HG02840 (cell line): ENCODE data around the gene MYO3B.

ENCODE experiments used
- ATAC-seq: cut with Tn5 transposase; IDR thresholded peaks from one replicate; pipeline ENCODE4 v1.9.1; 2021; ENCODE audit warnings: mild to moderate bottlenecking, moderate library complexity, moderate number of reproducible peaks; ENCODE audit not compliant: unreplicated experiment, low FRiP score

The MYO3B gene

DNA sequence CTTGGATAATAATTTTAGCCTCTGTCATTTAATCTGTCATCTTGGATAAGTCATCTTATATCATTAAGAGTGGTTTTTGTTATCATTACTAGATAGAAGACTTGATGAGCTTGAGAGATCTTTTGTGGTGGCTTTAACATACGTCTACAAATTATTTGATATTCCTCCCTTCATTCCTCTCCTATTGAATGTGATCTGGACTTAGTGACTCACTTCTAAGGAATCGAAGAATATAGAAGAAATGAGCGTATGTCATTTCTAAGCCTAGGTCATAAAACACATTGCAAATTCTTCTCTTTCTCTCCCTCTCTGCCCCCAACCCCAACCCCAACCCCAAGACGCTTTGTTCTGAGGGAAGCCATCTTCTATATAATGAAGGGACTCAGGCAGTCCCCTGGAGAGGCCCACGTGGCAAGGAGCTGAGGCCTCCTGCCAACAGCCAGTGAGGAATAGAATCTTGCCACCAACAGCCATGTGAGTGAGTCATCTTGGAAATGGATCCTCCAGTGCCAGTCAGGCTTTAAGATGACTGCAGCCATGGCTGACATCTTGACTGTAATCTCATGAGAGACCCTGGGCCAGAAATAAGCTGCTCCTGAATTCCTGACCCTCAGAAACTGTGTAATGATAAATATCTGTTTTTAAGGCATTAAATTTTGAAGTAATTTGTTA is 315.6 kb downstream of the MYO3B start:
- no peak for ATAC-seq

DNA sequence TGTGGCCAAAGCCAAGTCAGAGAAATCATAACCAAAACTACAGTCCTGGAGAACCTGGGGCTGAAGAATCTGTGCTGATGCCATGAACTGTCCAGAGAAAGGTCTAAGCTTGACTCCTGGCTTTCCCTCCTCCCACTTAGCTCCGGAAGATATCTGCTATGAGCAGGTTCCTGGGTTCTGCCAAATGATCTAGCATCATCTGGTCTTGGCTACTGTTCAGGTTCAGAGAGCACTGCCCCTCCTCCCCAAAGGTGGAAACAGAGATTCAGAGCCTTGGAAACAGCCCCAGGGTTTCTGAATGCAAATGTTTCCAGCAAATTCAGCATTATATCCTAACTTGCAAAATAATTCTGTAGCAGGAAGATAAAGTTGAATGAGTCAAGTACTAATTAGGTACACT is 317.9 kb downstream of the MYO3B start:
- no peak for ATAC-seq

DNA sequence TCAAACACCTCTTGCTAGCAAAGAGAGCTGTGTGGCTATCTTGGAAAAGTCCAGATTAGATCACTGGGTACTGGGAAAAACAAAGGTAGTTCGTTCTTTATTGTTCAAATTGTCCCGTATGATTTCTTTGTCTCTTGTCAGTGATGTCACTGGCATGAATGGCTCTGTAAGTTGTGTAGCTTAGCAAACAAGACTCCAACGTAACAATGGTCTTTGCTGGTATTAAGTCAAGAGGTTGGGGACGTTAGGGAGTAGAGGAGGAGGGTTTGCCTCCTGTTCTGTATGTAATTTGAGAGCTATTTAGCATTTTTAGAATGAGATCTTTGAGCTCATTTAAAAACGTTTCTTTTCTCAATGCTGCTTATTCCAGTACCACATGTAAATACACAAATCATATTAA is 320.7 kb downstream of the MYO3B start:
- no peak for ATAC-seq

DNA sequence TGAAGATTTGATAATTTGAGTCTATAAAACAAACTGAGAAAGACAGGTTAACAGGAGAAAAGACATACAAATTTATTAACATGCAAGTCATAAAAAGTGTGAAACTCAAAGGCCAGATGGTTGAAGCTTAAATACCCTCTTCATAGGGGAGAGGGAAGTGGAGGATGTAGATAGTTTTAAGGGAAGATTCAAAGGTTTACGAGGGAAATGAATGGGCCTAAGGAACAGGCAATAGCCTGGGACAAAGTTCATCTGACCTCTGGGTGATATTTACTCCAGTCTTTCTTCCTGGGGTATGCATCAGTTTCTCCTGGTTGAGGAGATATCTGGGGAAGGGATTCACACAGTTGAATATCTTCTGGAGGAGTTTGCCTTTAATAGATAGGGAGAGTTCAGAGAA is 322.2 kb downstream of the MYO3B start:
- no peak for ATAC-seq

DNA sequence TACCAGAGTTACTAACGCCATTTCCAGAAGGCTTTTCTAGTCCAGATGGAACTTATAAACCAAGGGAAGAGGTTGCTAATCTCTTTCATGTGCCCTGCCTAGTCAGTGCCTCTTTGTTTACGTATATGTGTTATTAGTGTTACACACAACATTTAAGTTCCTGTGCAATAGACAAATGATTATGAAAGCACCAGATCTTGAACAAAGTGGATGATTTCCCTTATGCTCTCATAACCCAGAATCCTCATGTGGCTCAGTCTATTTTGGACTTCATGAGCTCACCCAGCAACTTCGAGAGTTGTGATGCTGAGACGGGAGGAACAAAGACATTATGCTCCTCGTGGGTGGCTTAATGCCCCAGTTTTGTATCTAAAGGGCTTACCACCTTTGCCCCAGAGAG is 322.8 kb downstream of the MYO3B start:
- ATAC-seq: no peak

DNA sequence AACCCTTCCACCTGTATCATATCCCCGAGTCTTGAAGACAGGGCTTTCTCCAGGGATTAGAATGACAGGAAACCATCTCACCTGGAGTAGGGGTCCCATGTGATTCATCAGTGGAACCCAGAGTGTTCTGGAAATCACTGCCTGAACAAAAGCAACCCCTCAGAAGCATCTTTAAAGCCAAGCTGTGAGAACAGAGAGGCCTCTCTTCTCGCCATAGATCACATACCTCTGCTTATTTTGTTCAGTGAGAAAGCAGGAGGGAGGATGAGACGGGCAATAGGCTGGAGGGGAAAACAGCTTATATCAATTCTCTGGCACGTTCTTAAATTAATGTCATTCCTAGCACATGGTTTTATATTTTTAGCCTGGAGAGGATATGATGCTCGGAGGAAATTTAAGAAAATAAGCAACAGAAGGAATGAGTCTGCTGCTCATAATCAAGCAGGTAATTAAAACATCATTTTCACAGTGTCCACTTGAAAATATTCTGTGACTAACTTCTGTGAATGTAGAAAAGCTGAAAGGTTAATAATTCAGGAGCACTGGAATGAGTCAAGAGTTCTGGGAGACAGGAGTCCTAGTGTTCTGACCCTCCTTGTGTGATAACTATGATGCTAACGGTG is 323.6 kb downstream of the MYO3B start:
- ATAC-seq: no peak

DNA sequence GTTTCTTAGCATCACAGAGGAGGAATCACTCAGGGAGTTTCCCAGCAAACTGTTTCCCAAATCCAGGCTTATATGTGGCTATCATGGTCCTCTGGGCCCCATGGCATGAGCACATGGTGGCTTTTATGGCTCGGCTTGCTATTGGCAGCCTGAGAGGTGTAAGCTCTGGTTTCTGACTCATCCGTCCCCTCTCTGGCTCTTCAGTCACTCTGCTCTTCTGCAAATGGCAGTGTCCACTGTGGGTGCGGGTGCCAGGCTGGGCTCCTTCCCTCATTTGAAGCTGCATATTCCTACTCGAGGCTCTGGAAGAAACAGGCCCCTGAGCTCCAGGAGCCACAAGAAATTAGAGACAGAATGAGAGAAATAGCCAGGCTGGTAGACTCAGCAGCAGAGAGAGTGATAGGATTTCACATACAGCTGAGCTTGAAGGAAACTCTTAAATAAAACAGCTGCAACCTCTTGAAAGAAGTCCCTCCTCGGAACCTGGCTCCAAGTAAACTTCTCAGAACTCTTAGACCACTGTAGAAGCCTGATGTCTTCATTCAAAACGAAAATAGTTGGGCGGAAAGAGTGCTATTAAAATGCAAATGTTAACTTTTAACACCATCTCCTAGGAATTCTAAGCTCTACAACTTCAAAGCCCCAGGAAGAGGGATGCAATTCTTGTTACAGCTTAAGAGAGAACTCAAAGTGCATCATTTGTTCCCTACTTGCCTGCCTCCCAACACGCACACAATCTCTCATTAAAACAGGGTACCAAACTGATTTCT is 324.6 kb downstream of the MYO3B start:
- no peak for ATAC-seq

DNA sequence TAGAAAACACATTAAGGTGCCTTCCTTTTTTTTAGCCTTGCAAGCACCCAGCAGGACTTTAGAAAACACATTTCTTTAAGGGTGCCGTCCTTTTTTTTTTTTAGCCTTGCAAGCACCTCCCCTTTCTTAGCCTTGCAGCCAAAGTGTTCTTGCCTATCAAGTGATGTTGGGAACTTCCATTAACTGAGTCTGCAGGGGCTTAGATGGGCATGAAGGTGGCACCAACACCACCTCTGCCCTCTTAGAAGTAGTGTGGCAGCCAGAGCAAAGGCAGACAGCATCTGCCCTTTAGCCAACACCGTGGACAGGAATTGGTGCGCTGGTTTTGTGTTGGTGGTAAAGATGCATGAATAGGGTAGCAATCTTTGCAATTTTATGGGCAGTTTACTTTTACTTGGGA is 325.6 kb downstream of the MYO3B start:
- no peak for ATAC-seq

DNA sequence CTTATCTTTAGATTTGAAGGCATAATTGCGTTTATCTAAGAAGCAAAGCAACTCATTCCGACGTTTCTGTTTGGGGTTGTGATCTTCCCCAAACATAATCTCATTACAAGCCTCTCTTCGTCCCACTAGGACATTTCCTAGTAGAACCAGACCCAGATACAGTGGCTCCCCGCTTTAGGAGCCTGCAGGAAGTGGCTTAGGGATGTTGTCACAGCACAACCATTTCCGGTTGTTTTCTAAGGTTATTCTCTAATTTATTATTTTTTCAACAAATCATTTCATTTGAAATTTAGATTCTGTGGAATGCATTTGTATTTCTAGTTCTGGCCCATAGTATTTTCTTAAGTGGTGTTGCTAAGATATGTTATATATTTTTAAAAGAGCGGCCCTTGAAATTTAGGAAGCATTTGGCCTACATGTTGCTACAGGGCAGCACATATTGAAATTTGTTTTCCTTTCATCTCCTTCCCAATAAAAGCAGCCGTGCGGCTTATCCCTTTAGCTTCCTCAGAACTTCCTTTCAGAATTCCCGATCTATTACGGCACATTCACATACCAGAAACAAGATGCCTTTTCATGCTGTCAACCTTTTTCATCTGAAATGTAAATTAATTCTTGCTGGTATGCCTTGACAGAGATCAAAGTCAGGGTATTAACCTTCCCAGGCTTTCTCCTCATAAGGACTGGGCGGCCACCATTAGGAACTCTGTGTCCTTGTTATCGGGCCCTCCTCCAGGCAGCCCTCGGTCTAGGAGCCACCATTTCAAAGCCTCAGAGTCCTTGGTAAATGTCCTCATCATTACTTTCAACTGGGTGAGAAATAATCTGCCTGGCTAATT is 326.2 kb downstream of the MYO3B start:
- no peak for ATAC-seq

DNA sequence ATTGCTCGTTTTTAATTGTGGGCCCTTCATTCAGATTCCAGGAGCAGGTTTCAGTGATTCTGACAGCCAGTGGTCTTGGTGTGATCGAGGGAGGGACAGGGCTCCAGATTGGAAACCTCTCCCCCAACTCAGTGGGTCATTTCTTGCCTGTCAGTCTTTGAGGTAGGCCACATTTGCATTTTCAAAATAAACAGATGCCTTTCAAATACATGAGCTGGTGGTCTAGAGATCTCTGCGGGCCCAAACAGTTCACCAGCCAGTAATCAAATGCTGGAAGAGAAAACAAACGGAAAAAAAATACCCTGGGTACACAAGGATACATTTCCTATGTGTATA is 326.8 kb downstream of the MYO3B start:
- ATAC-seq: no peak

DNA sequence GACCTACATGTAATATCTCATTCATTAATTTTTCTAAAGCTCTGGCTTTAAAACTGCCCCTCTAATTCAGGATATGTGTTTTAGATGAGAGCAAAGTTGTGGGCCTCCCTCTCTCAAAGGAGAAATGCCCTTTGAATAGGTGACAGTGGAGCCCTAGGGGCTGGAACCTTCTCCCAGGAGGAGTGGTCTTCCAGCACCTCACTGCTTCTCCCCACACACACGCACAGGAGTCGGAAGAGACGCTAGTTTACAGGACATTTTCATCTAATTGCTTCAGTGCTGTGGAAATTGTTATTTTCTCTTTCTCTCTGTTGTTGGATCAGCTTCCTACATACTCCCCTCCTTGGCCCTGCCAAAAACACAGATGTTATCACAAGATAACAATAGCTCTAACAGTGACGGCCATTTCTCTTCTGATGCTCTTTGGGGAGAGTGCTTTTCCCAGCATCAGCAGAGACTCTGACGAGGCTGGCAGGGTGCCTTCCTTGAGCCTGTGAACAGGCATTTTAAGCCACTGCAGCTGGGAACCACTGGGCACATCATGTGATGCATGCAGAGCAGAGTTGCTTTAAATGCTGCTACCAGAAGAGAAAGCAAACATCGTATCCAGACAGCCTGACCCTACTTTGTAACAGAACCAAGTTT is 327.8 kb downstream of the MYO3B start:
- ATAC-seq: no peak

DNA sequence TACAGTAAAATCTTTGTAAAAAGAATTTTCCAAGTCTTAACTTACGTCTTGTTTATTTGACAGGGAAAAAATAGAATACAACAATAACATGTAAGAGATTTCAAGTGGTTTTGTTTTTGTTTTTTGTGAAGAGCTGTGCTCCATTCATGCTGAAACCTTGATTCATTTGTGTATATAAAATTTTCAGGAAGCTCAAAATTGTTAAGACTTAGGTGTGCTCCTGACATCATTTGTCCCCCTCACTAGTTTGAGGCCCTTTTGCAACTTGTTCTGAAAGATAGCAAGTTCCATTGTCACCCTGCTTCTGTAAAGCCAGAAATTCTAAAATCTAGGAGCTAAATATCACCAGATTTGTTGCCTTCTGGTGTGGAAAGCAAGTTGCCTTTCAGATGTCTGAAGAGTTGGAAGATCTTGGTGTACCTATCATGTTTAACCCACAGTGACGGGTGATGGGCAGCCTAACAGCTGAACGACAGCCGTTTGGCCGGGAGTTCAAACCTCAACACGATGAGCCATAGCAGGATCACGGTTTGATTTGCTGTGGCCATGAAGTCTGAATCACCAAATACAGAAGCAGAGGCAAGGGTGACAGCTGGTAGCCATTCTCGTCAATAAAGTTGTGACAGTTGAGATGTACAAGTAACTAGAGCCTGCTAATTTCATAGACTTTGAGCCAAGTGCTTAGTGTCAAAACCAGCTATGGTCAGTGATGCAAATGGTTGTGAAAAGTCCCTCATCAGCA is 331.7 kb downstream of the MYO3B start:
- no peak for ATAC-seq

DNA sequence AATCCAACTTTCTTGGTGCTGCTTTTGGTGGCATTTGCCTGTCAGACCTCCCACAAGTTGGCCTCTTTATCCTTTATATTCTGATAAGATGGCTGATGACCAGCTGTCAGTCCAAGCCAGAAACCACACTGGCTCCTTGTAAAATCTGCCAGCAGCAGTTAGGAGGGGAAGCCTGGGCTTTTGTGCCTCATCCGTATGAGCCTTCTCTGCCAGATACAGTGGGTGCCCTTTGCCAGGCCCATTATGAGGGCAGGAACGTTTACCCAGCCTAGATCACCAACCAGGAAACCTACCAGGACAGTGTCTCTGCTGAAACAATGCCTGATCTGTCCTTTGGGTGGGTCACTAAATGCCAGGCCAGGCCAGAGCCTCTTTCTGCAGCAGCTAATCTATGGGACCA is 334.3 kb downstream of the MYO3B start:
- ATAC-seq: no peak

DNA sequence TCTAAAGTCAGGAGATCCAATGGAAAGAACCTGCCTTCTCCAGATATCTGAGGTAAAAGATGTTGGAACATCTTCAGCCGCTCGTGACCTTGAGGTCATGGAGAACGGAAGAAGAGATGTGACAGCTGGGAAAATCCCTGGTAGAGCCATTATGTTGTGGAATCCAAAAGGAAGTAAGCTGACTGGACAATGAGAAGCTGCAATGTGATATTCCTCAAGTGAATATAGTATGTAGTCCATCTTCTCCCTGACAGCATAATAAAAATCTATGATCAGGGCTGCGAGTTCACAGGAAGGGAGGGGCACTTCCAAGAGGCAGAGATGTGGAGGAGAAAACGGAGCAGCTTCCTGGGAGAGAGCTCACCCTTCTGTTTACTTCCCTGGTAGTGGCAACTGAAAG is 336.2 kb downstream of the MYO3B start:
- ATAC-seq: no peak

DNA sequence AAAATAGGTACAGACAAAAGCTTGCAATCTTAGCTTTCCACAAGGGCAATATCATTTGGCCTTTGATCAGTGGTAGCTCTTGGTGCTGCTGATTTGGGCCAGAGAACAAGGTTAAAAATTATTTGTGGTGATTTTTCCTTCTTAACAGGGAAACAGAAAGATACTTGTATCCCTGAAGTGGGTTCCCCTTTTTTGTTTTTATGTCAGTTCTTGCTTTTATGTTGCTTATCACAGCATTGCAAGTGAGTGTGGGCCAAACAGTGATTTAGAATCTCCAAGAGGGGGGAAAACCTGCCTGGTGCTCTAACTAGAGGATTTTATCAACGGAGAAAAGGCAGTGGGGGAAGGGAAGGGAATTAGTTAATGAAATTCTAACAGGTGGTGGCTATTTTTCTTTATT is 339.6 kb downstream of the MYO3B start:
- ATAC-seq: no peak

DNA sequence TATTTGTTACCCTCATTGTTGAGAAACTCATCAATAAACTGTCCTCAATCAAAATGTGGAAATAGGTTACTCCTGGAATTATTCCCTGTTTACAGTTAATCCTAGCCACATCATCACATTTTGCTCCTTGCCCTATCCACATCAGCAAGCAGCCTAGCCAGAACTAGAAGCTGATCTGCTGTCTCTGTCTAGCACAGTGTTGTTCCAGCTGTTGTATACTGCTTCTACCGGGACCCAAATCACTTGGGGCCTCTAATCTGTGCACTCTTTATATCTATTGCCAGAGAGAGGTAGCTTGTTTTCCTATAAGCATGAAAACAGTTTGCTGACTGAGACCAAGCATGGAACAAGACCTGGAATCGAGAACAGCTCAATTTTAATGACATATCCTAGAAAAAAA is 341.0 kb downstream of the MYO3B start:
- ATAC-seq: no peak

DNA sequence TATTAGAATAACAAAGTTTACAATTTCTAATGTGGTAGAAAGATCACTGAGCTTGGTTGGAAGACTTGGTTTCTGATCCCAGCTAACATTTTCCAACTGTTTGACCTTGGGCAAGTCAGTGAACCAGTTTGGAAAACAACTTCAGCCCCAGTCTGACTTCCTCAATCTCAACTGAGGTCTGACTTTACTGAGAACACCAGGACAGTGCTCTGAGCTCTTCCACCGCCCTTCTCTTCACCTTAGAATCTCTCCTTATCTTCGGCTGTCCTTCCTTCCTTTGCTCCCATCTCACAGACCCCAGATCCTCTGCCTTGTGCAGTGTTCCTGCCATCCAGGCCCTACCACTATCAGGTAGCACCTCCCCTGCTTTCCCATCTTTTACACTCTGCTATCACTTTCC is 343.4 kb downstream of the MYO3B start:
- ATAC-seq: no peak

DNA sequence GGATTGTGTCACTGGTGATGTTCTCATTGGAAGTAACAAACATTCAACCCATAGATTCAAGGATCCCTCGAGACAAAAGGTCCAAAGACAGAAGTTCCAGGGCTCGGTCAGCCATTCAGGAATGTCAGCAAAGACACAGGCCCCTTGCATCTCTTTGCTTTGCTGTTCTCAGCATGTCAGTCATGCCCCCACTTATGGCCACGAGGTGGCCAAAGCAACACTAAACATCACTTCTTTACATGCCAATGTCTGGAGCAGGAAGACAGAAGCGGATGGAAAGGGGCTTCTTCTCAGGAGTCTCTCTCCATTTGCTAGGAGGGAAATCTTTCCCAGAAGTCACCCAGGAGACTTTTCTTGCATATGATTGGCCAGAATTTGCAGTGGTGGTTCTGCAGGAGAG is 345.6 kb downstream of the MYO3B start:
- no peak for ATAC-seq

DNA sequence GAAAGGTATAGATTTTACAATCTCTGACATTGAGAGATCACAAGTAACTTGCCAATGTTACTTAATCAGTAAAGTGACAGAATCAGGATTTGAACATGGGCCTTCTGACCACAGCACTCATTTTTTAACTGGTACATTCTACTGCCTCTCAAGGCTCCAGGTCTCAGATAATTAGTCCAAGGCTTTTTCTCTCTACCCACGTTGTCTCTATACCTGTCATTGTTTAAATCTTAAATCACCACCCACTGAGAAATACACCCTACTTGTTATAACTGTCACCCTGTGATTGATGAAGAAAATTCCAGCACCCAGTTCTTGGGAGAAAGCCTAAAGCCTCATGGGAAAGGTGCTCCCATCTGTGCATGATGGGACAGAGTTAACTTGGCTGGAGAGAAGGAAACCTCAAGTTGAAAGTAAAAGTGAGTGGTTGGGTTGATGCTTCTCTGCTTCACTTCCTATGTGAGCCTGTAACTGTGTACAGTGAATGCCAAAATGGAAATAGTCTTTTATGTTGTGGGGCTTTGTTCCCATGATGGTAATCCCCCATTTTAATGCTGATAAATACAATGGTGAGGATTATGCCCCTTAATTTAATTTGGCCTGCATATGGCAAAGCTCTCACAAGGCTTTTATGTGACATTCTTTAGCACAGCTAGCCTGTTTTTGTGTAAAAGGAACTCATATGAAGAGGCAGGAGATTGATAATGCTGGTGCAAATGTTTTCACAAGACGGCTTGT is 347.1 kb downstream of the MYO3B start:
- no peak for ATAC-seq
